GM13977 (cell line): ENCODE data around the gene EOLA2.
"Not testable (repeated sequence)": the region's sequence is repeated elsewhere in the genome, so short reads cannot be mapped to it uniquely, and the experiment has no call there.

Experiments used
- DNase-seq: peaks from one replicate; pipeline ENCODE4 v3.0.0; 2012; ENCODE audit warnings: low spot score
- in situ Hi-C: fragments of 300-500 bp; cut with MboI; formaldehyde crosslinking; loops from one replicate; pipeline ENCODE4 v1.12.0; 2022; ENCODE audit warnings: low sequenced_read_pairs, low pct_unique_long_range_greater_than_20kb, mixed read lengths, inconsistent platforms; ENCODE audit not compliant: unreplicated experiment
- TF ChIP-seq, protein P1 (sequence below): IDR thresholded peaks from 2 replicates; pipeline ENCODE4 v1.5.1; 2012; ENCODE audit warnings: mild to moderate bottlenecking, control low read depth; ENCODE audit not compliant: insufficient read depth; ENCODE audit errors: extremely low read depth, missing control alignments

EOLA2 gene

DNA sequence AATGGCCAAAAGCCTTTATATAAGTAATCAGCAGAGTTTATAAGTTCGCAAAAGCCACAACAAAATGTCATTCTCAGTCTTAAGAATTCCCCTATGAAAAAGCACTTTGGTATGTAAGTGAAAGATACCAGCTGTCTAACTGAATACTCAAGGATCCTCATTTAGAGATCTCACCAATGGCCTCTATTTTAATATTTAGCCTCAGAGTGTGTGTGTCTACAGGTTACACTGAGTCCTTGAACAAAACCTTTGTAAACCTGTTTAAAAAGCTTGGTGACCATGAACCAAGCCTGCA, 10.4 kb downstream of the EOLA2 start:
- in situ Hi-C loops, DNase-seq: not testable (repeated sequence)

DNA sequence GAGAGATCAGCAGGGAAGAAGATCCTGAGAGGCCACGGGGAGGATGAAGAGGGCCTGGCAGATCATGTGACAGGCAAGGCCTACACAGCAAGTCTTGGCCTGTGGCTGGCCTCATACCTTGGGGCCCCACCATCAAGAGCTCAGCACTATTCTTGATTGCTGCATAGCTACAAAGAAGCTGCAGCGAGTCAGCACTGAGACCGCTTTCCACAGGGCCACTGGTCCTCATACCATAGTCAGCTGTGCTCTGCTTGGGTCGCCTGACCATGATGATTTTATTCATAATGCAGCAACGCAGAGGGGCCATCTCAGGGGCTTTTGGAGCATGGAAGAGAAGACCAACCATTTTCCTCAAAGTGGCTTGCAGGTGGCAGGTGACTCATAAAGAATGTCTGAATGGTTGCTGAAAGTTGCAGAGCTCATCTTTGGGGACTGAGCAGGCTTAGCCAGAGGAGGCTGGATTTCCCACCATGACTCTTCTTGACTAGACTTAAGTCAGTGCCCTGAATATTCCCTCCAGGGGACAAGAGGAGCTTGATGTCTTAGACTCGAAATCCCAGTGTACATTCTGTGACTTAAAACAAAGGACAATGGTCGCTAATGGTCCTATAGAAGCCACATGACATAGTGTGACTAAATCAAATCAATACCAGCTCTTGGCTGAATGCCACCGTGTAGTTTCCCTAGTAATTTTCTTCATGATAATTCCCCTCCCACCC, 10.9 kb downstream of the EOLA2 start:
- in situ Hi-C loops, DNase-seq: not testable (repeated sequence)

DNA sequence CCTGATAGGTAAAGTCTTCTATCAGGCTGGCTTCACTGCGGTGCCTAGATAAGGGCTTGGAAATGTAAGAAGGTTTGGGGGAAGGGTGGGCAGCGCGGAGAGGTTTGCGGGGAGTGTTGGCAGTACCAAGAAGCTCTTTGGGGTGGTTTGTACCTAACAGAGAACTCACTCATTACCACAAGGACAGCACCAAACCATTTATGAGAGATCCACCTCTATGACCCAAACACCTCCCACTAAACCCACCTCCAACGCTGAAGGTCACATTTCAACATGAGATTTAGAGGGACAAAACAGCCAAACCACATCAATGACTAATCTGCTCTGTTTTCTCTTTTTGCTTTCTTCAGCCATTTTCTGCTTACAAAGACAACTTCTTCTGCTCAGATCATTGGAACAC, 13.9 kb downstream of the EOLA2 start:
- DNase-seq, in situ Hi-C loops: not testable (repeated sequence)

DNA sequence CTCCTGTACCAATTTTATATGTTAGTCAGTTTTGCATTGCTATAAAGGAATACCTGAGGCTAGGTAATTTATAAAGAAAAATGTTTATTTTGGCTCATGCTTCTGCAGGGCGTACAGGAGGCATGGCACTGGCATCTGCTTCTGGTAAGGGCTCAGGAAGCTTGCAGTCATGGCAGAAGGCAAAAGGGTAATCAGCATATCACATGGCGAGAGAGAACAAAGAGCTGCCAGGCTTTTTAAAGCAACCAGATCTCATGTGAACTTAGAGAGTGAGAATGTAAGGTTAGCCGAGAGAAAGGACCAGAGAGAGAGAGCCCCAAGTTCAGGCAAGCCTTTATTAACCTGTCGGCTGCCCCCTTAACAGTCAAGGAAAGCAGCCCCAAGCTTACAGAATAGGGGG, 14.5 kb downstream of the EOLA2 start:
- in situ Hi-C loops = not testable (repeated sequence)

DNA sequence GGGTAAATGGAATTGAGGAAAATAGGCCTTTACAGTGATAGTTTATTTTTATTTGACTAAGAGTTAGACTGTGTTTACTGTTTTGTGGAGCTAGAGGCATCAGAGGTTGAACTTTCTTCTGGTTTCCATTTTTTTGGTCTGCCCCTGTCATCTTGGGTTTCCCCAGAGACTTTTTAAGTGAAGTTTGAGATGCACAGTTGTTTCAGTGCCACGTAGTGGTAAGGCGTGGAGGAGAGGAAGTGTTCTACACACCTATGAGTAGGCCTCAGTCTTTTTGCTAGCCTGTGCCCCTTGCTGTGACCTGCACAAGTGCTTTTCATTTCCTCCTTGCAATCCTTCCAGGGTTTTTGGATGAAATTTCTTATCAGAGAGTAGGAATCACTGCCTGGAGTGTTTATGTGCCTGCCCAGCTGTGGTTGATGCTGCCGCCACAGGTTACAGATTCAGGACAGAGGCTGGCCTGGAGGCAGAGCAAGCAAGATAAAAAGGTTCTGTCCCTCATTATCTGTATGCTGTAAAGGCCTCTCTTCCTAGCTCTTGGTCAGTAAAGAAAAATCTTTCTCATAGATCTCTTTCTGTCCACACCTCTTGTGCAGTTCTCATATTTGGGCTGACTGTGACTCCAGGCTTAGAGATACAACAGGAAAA, 21.4 kb downstream of the EOLA2 start:
- DNase-seq = peak; percentile 3
- in situ Hi-C loops = no loop called here
- TF ChIP-seq, protein P1, sequence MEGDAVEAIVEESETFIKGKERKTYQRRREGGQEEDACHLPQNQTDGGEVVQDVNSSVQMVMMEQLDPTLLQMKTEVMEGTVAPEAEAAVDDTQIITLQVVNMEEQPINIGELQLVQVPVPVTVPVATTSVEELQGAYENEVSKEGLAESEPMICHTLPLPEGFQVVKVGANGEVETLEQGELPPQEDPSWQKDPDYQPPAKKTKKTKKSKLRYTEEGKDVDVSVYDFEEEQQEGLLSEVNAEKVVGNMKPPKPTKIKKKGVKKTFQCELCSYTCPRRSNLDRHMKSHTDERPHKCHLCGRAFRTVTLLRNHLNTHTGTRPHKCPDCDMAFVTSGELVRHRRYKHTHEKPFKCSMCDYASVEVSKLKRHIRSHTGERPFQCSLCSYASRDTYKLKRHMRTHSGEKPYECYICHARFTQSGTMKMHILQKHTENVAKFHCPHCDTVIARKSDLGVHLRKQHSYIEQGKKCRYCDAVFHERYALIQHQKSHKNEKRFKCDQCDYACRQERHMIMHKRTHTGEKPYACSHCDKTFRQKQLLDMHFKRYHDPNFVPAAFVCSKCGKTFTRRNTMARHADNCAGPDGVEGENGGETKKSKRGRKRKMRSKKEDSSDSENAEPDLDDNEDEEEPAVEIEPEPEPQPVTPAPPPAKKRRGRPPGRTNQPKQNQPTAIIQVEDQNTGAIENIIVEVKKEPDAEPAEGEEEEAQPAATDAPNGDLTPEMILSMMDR = peak; percentile 27

More for the DNA sequence above, 14.5 kb downstream of the EOLA2 start:
- not testable (repeated sequence) for DNase-seq

DNA sequence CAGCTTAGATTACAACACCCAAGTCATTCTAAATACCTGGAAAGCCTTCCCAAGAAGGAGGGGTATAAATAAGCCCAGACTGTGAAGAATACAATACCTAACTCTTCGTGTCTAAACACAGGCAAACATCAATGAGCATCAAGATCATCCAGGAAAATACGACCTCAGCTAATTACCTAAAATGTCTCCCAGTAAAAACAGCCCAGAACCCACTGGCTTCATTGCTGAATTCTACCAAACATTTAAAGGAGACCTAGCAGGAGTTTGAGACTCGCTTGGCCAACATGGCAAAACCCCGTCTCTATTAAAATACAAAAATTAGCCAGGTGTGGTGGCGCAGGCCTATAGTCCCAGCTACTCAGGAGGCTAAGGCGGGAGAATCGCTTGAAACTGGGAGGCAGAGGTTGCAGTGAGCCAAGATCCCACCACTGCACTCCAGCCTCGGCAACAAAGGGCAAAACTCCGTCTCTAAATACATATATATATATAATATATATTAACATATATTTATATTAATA, 28.1 kb downstream of the EOLA2 start:
- no peak for DNase-seq
- TF ChIP-seq, protein P1 = no peak
- in situ Hi-C loops = no loop called here

DNA sequence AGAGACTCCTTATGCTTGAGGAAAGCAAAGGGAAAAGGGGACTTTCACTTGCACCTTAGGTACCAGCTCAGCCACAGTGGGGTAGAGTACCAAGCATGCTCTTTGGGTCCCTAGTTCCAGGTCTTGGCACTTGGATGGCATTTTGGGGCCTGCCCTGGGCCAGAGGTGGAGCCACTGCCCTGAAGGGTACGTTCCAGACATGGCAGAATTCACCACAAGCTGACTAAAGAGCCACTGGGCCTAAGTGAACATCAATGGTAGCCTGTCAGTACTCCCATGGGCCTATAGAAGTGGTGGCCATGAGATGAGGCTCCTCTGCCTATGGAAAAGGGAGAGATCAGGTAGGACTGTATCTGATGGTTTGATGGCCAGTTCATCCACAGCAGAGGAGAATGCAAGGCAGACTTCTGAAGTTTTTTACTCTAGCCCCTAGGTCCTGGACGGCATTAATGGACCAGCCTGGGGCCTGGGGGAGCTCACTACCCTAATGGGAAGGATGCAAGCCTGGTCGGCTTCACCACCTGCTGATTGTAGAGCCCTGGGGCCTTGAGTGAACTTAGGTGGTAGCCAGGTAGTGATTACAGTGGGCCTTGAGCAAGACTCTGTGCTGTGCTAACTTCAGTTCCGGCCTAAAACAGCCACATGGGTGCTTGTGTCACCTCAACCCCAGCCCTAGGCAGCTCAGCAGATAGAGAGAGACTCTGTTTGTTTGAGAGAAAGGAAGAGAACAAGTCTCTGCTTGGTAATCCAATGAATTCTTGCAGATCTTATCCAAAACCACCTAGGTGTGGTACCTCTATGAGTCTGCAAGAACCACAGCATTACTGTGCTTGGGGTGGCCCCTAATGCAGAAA, 28.7 kb downstream of the EOLA2 start:
- no peak for DNase-seq
- TF ChIP-seq, protein P1 = no peak
- in situ Hi-C loops = no loop called here

DNA sequence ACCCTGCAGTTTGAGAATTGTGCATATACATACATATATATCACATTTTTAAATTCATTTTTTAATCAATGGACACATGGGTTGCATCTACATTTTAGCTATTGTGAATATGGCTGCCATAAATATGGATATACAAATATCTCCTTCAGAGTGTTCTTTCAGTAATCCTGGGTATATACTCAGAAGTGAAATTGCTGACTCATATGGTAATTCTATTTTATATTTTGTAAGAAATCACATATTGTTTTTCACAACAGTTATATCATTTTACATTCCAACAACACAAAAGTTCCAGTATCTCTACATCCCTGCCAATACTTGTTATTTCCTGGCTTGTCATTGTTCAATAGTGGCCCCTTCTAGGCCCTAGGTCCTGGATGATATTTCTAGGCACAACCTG, 29.6 kb downstream of the EOLA2 start:
- TF ChIP-seq, protein P1 = no peak
- in situ Hi-C loops = no loop called here
- DNase-seq = no peak
